GM23338 (cell line): Measurements from ENCODE around the gene EXOSC5. TPM values are rescaled to one million over a fixed set of nuclear protein-coding genes. Genes with fewer than 3 reads are reported as not detected.

Source experiments
- ATAC-seq: fragments of 200-7000 bp; cut with Tn5 transposase; 3 replicates; pipeline ENCODE4 v1.9.1; 2020
- DNase-seq: peaks from one replicate; pipeline ENCODE4 v3.0.0-alpha.2; 2015; ENCODE audit warnings: low spot score
- H2AFZ ChIP-seq: fragments of 200-600 bp; sonication (generic); 2 replicates; pipeline ENCODE4 v1.8.0; 2016; ENCODE audit warnings: antibody characterized with exemption, mild to moderate bottlenecking, moderate library complexity
- H3F3A ChIP-seq: fragments of 200-600 bp; sonication (generic); replicated peaks from 2 replicates; pipeline ENCODE4 v1.8.0; 2017; ENCODE audit warnings: antibody characterized with exemption, mixed run types, low read depth
- H3K27ac ChIP-seq: fragments of 200-600 bp; sonication (generic); 2 replicates; pipeline ENCODE4 v1.6.1; 2016; ENCODE audit warnings: low read depth
- H3K27me3 ChIP-seq: fragments of 200-600 bp; sonication (generic); 2 replicates; pipeline ENCODE4 v1.8.0; 2016; ENCODE audit warnings: mild to moderate bottlenecking, mixed run types, moderate library complexity; ENCODE audit not compliant: insufficient read depth
- H3K36me3 ChIP-seq: fragments of 200-600 bp; sonication (generic); 2 replicates; pipeline ENCODE4 v1.8.0; 2016; ENCODE audit warnings: mild to moderate bottlenecking; ENCODE audit not compliant: insufficient read depth
- H3K4me1 ChIP-seq: fragments of 200-600 bp; sonication (generic); 2 replicates; pipeline ENCODE4 v1.8.0; 2016; ENCODE audit warnings: mild to moderate bottlenecking, moderate library complexity; ENCODE audit not compliant: insufficient read depth
- H3K4me2 ChIP-seq: fragments of 200-600 bp; sonication (generic); 2 replicates; pipeline ENCODE4 v1.7.1; 2017; ENCODE audit warnings: mixed run types
- H3K4me3 ChIP-seq: fragments of 200-600 bp; sonication (generic); 2 replicates; pipeline ENCODE4 v1.6.1; 2016; ENCODE audit warnings: mixed run types
- H3K79me2 ChIP-seq: fragments of 200-600 bp; sonication (generic); replicated peaks from 2 replicates; pipeline ENCODE4 v1.8.0; 2017; ENCODE audit warnings: mild to moderate bottlenecking; ENCODE audit not compliant: insufficient read depth
- H3K9me2 ChIP-seq: fragments of 200-600 bp; sonication (generic); 2 replicates; pipeline ENCODE4 v1.8.0; 2017; ENCODE audit not compliant: insufficient read depth
- H4K20me1 ChIP-seq: fragments of 200-600 bp; sonication (generic); replicated peaks from 2 replicates; pipeline ENCODE4 v1.8.0; 2017; ENCODE audit warnings: mild to moderate bottlenecking; ENCODE audit not compliant: insufficient read depth
- H3K27ac Mint-ChIP-seq: 2 replicates; pipeline ENCODE4 v1.8.0; 2020; ENCODE audit warnings: inconsistent platforms, mild to moderate bottlenecking, moderate library complexity, mixed read lengths
- H3K27me3 Mint-ChIP-seq: 3 replicates; pipeline ENCODE4 v1.8.0; 2022; ENCODE audit warnings: low read depth, mild to moderate bottlenecking, moderate library complexity, mixed read lengths, inconsistent platforms; ENCODE audit not compliant: insufficient read depth, poor library complexity
- H3K36me3 Mint-ChIP-seq: 3 replicates; pipeline ENCODE4 v1.8.0; 2021; ENCODE audit warnings: low read depth, mild to moderate bottlenecking, inconsistent platforms, moderate library complexity, mixed read lengths
- H3K4me1 Mint-ChIP-seq: 3 replicates; pipeline ENCODE4 v1.8.0; 2020; ENCODE audit warnings: mild to moderate bottlenecking, inconsistent platforms, mixed read lengths
- H3K4me3 Mint-ChIP-seq: 3 replicates; pipeline ENCODE4 v1.8.0; 2021; ENCODE audit warnings: moderate library complexity, mild to moderate bottlenecking, inconsistent platforms, mixed read lengths
- H3K9me3 Mint-ChIP-seq: 3 replicates; pipeline ENCODE4 v1.8.0; 2020; ENCODE audit warnings: moderate library complexity, mild to moderate bottlenecking, inconsistent platforms, mixed read lengths
- CREB1 ChIP-seq: fragments of 250-450 bp; sonication (Bioruptor Pico); IDR thresholded peaks from 2 replicates; pipeline ENCODE4 v1.5.0; 2020; ENCODE audit warnings: low read depth, mild to moderate bottlenecking, moderate library complexity
- CTCF ChIP-seq, 2 experiments: fragments of 200-600 bp in 1 of 2; sonication (generic) in 1 of 2; conservative IDR thresholded peaks; 2 replicates each; pipeline versions ENCODE4 v1.5.1 to v1.6.1; 2016 to 2017; ENCODE audit warnings: antibody characterized with exemption in 2 of 2, low read depth in 2 of 2, mild to moderate bottlenecking in 2 of 2, moderate library complexity in 1 of 2
- EZH2 ChIP-seq: fragments of 200-600 bp; sonication (generic); IDR thresholded peaks from one replicate; pipeline ENCODE4 v1.8.0; 2017; ENCODE audit warnings: antibody characterized with exemption, mild to moderate bottlenecking, low read depth; ENCODE audit not compliant: unreplicated experiment
- EZH2phosphoT487 ChIP-seq: fragments of 200-600 bp; sonication (generic); IDR thresholded peaks from one replicate; pipeline ENCODE4 v1.8.1; 2018; ENCODE audit warnings: antibody characterized with exemption; ENCODE audit not compliant: unreplicated experiment
- JUNB ChIP-seq: IDR thresholded peaks from one replicate; pipeline ENCODE4 v1.6.1; 2016; ENCODE audit warnings: antibody characterized with exemption; ENCODE audit not compliant: unreplicated experiment
- NANOG ChIP-seq: IDR thresholded peaks from 2 replicates; pipeline ENCODE4 v1.6.1; 2016; ENCODE audit warnings: antibody characterized with exemption, borderline replicate concordance
- POLR2AphosphoS5 ChIP-seq: IDR thresholded peaks from 2 replicates; pipeline ENCODE4 v1.6.1; 2016; ENCODE audit warnings: antibody characterized with exemption, low read depth
- REST ChIP-seq: IDR thresholded peaks from one replicate; pipeline ENCODE4 v1.6.1; 2018; ENCODE audit warnings: antibody characterized with exemption; ENCODE audit not compliant: unreplicated experiment
- STAT1 ChIP-seq: IDR thresholded peaks from one replicate; pipeline ENCODE4 v1.6.1; 2016; ENCODE audit warnings: antibody characterized with exemption; ENCODE audit not compliant: unreplicated experiment
- ZNF114 ChIP-seq: fragments of 250-450 bp; sonication (Bioruptor Pico); IDR thresholded peaks from 2 replicates; pipeline ENCODE4 v1.5.0; 2020; ENCODE audit warnings: mild to moderate bottlenecking, moderate library complexity
- ZNF331 ChIP-seq: fragments of 250-450 bp; sonication (Bioruptor Pico); IDR thresholded peaks from 2 replicates; pipeline ENCODE4 v1.5.0; 2020; ENCODE audit warnings: low read depth, mild to moderate bottlenecking, moderate library complexity
- polyA plus RNA-seq: library from polyadenylated mRNA; unstranded; fragments of >200 nt; fragmentation: Nextera tagmentation; extraction: Ambion mirVana; gene quantifications from 2 replicates; pipeline ENCODE4 v1.2.1, GENCODE V29; 2016
- total RNA-seq: library from RNA; depleted of rRNA; stranded (reverse); fragments of >200 nt; shearing (Covaris generic); gene quantifications from 2 replicates; pipeline ENCODE4 v1.2.3, GENCODE V29; 2014
- TF ChIP-seq, protein P1 (sequence below): fragments of 250-450 bp; sonication (Bioruptor Pico); IDR thresholded peaks from 2 replicates; pipeline ENCODE4 v1.5.0; 2020; ENCODE audit warnings: mild to moderate bottlenecking, moderate library complexity
- TF ChIP-seq, protein P2 (sequence below): IDR thresholded peaks from 2 replicates; pipeline ENCODE4 v1.6.1; 2016; ENCODE audit warnings: antibody characterized with exemption

EXOSC5 gene
- total and polyA plus RNA-seq, 2 experiments from 2014 or later = 65.1 to 125 TPM

DNA sequence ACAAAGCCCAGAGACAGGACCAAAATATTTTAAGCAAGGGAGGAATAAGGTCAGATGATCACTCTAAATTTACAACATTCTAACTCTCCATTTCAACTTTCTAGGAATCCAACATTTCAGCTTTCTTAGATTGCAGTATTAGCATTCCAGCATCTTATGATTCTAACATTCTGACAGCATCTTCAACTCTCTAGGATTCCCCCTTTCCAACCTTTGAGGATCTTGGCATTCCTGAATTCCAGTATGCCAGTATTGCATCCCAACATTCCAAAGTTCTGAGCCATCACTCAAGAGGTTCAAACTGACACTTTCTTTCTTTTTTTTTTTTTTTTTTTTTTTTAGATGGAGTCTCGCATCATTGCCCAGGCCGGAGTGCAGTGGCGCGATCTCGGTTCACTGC, 57.2 kb downstream of the EXOSC5 start:
- Histone ChIP-seq H3K27ac (no peak overlapping the region), H3K4me3 (no peak overlapping the region), H3K79me2 (no peaks in the 10 kb centered on the region), H3K27me3 (no peaks in the 10 kb centered on the region), H3F3A (no peaks in the 10 kb centered on the region), H3K4me1 (no peaks in the 10 kb centered on the region), H3K9me2 (no peaks in the 10 kb centered on the region), H3K4me2 (no peak overlapping the region), H4K20me1 (no peaks in the 10 kb centered on the region), H3K36me3 (no peaks in the 10 kb centered on the region), H2AFZ (no peak overlapping the region)
- peaks cover 7% of the 10 kb centered on the region for H3K27me3 Mint-ChIP-seq
- no peak overlapping the region for H3K27ac Mint-ChIP-seq
- peak; percentile 36 for DNase-seq
- no peak for ATAC-seq
- no peaks in the 10 kb centered on the region for H3K4me1 Mint-ChIP-seq
- no peak overlapping the region for H3K4me3 Mint-ChIP-seq
- no peak for TF ChIP-seq ZNF331 (CRISPR knock-in tag)
- TF ChIP-seq POLR2AphosphoS5 = no peak
- no peak for TF ChIP-seq STAT1
- TF ChIP-seq JUNB = no peak
- TF ChIP-seq, protein P1, sequence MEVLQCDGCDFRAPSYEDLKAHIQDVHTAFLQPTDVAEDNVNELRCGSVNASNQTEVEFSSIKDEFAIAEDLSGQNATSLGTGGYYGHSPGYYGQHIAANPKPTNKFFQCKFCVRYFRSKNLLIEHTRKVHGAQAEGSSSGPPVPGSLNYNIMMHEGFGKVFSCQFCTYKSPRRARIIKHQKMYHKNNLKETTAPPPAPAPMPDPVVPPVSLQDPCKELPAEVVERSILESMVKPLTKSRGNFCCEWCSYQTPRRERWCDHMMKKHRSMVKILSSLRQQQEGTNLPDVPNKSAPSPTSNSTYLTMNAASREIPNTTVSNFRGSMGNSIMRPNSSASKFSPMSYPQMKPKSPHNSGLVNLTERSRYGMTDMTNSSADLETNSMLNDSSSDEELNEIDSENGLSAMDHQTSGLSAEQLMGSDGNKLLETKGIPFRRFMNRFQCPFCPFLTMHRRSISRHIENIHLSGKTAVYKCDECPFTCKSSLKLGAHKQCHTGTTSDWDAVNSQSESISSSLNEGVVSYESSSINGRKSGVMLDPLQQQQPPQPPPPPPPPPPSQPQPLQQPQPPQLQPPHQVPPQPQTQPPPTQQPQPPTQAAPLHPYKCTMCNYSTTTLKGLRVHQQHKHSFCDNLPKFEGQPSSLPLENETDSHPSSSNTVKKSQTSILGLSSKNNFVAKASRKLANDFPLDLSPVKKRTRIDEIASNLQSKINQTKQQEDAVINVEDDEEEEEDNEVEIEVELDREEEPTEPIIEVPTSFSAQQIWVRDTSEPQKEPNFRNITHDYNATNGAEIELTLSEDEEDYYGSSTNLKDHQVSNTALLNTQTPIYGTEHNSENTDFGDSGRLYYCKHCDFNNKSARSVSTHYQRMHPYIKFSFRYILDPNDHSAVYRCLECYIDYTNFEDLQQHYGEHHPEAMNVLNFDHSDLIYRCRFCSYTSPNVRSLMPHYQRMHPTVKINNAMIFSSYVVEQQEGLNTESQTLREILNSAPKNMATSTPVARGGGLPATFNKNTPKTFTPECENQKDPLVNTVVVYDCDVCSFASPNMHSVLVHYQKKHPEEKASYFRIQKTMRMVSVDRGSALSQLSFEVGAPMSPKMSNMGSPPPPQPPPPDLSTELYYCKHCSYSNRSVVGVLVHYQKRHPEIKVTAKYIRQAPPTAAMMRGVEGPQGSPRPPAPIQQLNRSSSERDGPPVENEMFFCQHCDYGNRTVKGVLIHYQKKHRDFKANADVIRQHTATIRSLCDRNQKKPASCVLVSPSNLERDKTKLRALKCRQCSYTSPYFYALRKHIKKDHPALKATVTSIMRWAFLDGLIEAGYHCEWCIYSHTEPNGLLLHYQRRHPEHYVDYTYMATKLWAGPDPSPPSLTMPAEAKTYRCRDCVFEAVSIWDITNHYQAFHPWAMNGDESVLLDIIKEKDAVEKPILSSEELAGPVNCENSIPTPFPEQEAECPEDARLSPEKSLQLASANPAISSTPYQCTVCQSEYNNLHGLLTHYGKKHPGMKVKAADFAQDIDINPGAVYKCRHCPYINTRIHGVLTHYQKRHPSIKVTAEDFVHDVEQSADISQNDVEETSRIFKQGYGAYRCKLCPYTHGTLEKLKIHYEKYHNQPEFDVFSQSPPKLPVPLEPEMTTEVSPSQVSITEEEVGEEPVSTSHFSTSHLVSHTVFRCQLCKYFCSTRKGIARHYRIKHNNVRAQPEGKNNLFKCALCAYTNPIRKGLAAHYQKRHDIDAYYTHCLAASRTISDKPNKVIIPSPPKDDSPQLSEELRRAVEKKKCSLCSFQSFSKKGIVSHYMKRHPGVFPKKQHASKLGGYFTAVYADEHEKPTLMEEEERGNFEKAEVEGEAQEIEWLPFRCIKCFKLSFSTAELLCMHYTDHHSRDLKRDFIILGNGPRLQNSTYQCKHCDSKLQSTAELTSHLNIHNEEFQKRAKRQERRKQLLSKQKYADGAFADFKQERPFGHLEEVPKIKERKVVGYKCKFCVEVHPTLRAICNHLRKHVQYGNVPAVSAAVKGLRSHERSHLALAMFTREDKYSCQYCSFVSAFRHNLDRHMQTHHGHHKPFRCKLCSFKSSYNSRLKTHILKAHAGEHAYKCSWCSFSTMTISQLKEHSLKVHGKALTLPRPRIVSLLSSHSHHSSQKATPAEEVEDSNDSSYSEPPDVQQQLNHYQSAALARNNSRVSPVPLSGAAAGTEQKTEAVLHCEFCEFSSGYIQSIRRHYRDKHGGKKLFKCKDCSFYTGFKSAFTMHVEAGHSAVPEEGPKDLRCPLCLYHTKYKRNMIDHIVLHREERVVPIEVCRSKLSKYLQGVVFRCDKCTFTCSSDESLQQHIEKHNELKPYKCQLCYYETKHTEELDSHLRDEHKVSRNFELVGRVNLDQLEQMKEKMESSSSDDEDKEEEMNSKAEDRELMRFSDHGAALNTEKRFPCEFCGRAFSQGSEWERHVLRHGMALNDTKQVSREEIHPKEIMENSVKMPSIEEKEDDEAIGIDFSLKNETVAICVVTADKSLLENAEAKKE = no peak
- no peak for TF ChIP-seq NANOG
- no peak for TF ChIP-seq EZH2phosphoT487
- TF ChIP-seq CTCF (conservative IDR thresholded peaks at IDR 0.05; ENCODE audit: low read depth in 2 of 2) = no peak
- TF ChIP-seq ZNF114 (CRISPR knock-in tag) = no peak
- TF ChIP-seq EZH2 = no peak
- TF ChIP-seq CREB1 (CRISPR knock-in tag) = no peak
- TF ChIP-seq REST = no peak
- TF ChIP-seq, protein P2, sequence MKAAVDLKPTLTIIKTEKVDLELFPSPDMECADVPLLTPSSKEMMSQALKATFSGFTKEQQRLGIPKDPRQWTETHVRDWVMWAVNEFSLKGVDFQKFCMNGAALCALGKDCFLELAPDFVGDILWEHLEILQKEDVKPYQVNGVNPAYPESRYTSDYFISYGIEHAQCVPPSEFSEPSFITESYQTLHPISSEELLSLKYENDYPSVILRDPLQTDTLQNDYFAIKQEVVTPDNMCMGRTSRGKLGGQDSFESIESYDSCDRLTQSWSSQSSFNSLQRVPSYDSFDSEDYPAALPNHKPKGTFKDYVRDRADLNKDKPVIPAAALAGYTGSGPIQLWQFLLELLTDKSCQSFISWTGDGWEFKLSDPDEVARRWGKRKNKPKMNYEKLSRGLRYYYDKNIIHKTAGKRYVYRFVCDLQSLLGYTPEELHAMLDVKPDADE = no peak
- H3K36me3 Mint-ChIP-seq = no peaks in the 10 kb centered on the region
- no peaks in the 10 kb centered on the region for H3K9me3 Mint-ChIP-seq
